K562 (cell line): ENCODE data around the gene GLT6D1.

Source experiments
- FOXK2 ChIP-seq, 2 experiments: fragments of 450-650 bp; IDR thresholded peaks in 1 of 2; conservative IDR thresholded peaks in 1 of 2; 2 replicates each; pipeline ENCODE4 v1.6.1; 2016; ENCODE audit warnings: low read depth in 2 of 2, mild to moderate bottlenecking in 1 of 2
- HEY1 ChIP-seq: fragments of 250-450 bp; sonication (Bioruptor Pico); IDR thresholded peaks from 2 replicates; pipeline ENCODE4 v1.5.0; 2020; ENCODE audit warnings: mild to moderate bottlenecking, moderate library complexity, borderline replicate concordance
- LEF1 ChIP-seq: fragments of 450-650 bp; IDR thresholded peaks from 2 replicates; pipeline ENCODE4 v1.6.1; 2016; ENCODE audit warnings: mild to moderate bottlenecking
- NR2C1 ChIP-seq, 2 experiments: fragments of 450-650 bp; IDR thresholded peaks; 2 replicates each; pipeline ENCODE4 v1.6.1; 2017; ENCODE audit warnings: mild to moderate bottlenecking in 2 of 2, antibody characterized with exemption in 1 of 2, inconsistent platforms in 1 of 2, missing compliant biosample characterization in 1 of 2, missing genetic modification characterization in 1 of 2
- POLR2AphosphoS5 ChIP-seq: IDR thresholded peaks from 2 replicates; pipeline ENCODE4 v1.6.1; 2011; ENCODE audit warnings: mild to moderate bottlenecking, low read depth, low read length, moderate library complexity; ENCODE audit not compliant: control insufficient read depth, insufficient read depth
- RFX5 ChIP-seq: IDR thresholded peaks from 2 replicates; pipeline ENCODE4 v1.6.1; 2011; ENCODE audit warnings: low read depth, mild to moderate bottlenecking, improper control_type of control experiment, low read length
- ZNF12 ChIP-seq: sonication (generic); formaldehyde crosslinking; IDR thresholded peaks from 2 replicates; pipeline ENCODE4 v1.4.0; 2020; ENCODE audit warnings: mild to moderate bottlenecking, missing genetic modification reagents
- ZNF584 ChIP-seq: fragments of 200-800 bp; sonication (Bioruptor generic); IDR thresholded peaks from 2 replicates; pipeline ENCODE4 v1.6.1; 2016; ENCODE audit warnings: low read depth, mild to moderate bottlenecking, missing genetic modification characterization, missing compliant biosample characterization
- TF ChIP-seq, protein P1 (sequence below), 3 experiments: IDR thresholded peaks in 2 of 3; conservative IDR thresholded peaks in 1 of 3; 2 replicates each; pipeline ENCODE4 v1.5.1; 2011 to 2012; ENCODE audit warnings: low read length in 3 of 3, mild to moderate bottlenecking in 3 of 3, control low read depth in 2 of 3, improper control_type of control experiment in 1 of 3, inconsistent platforms in 1 of 3, low read depth in 1 of 3, mixed read lengths in 1 of 3, moderate library complexity in 1 of 3; ENCODE audit not compliant: insufficient read depth in 2 of 3

DNA sequence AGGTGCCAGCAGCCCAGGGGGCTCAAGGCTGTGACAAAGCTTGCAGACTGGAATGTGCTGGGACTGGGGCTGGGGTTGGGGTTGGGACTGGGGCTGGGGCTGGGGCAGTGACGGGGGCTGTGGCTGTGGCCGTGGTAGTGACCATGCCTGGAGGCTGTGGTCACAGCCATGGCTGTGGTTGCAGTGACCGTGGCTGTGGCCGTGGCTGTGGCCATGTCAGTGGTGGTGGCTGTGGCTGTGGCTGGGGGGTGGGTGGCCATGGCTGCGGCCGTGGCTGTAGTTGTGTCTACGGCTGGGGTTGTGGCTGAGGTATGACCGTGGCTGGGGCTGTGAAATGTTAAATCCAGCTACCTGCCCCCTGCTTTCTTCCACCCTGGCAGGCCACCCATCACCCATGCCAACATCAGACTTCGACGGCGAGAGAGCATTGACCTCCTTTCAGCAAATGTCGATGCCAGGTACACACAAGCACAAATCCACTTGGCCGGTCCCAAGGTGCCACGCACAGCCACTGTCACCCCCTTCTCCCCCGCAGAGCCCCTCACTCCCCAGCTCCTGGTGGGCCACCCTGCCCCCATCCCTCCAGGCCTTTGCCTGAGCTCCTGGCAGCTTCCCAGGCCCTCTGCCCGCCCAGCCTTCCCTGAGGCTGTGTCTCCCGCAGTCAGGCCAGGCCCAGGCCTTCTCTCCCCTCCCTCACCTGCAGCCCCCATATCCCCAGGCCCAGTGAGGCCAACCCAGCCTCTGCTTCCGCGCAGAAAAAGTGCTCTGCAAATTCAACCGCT is 39.1 kb upstream of the GLT6D1 start:
- no peak for TF ChIP-seq LEF1
- no peak for TF ChIP-seq POLR2AphosphoS5
- TF ChIP-seq HEY1: no peak
- TF ChIP-seq ZNF12: no peak
- TF ChIP-seq ZNF584 (CRISPR knock-in tag): no peak
- TF ChIP-seq FOXK2 (conservative IDR thresholded peaks at IDR 0.05 in 1 of 2, IDR thresholded peaks at IDR 0.05 in 1 of 2; ENCODE audit: low read depth in 2 of 2): no peak
- no peak for TF ChIP-seq RFX5
- TF ChIP-seq, protein P1, sequence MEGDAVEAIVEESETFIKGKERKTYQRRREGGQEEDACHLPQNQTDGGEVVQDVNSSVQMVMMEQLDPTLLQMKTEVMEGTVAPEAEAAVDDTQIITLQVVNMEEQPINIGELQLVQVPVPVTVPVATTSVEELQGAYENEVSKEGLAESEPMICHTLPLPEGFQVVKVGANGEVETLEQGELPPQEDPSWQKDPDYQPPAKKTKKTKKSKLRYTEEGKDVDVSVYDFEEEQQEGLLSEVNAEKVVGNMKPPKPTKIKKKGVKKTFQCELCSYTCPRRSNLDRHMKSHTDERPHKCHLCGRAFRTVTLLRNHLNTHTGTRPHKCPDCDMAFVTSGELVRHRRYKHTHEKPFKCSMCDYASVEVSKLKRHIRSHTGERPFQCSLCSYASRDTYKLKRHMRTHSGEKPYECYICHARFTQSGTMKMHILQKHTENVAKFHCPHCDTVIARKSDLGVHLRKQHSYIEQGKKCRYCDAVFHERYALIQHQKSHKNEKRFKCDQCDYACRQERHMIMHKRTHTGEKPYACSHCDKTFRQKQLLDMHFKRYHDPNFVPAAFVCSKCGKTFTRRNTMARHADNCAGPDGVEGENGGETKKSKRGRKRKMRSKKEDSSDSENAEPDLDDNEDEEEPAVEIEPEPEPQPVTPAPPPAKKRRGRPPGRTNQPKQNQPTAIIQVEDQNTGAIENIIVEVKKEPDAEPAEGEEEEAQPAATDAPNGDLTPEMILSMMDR (IDR thresholded peaks at IDR 0.05 in 2 of 3, conservative IDR thresholded peaks at IDR 0.05 in 1 of 3; ENCODE audit: insufficient read depth in 2 of 3, low read depth in 1 of 3, low read length in 3 of 3): no peak
- no peak for TF ChIP-seq NR2C1 (IDR thresholded peaks at IDR 0.05)
- no peak for TF ChIP-seq NR2C1 (tag; IDR thresholded peaks at IDR 0.05)
